ENCODE measurements around the gene GNAQ.
"Not testable (repeated sequence)": the region's sequence is repeated elsewhere in the genome, so short reads cannot be mapped to it uniquely, and the experiment has no call there.

Gene GNAQ

DNA sequence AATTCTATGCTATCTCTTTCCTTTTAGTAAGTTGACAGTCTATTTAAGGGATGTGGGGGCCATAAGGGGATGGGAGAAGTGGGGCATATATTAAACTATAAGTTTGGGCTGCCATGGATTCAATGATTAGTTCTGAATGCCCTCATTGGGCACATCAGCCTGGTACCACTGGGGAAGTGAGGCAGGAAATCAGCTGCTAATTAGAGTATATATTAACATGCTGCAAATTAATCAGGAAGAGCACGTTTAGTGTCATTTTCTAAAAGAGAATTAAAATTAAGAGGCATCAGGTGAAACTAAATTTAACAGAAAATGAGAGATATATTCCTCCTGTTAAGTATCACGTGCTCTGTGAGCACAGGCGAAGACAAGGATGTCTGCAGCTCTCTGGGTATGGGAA lies 260.4 kb downstream of the GNAQ start:
- no peak for DNase-seq (ENCODE audit: low spot score)

DNA sequence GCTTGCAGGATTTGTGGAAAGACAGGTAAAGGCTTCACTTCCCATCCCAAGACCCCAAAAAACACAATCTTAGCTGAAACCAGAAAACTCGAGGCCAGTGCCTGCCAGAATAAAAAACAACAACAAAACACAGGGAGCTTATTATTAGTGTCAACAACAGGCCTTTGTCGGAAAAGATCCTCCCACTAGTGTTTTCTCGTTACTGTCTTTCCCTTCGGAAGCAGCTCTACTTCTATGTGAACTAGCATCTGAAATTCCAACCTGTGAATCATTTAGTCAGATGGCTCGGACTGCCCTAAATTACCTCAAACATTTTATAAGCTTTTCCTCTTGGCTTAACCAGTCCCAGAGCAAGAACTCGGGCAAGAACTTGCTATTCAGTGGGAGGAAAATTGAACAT lies 261.3 kb downstream of the GNAQ start:
- no peak for DNase-seq (ENCODE audit: low spot score)

DNA sequence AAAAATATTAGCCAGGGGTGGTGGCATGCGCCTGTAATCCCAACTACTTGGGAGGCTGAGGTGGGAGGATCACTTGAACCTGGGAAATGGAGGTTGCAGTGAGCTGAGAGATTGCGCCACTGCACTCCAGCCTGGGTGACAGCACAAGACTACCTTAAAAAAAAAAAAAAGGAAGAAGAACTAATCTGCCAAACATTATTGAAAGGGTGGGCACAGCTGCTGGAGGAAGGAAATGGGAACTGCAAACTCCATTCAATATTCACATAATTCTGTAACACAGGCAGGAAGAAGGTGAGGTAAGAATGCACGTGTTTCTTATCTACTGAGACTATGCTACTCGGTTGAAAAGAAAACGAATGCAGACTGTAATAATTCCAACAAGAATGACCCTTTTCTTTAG lies 262.4 kb downstream of the GNAQ start:
- no peak for DNase-seq (ENCODE audit: low spot score)

DNA sequence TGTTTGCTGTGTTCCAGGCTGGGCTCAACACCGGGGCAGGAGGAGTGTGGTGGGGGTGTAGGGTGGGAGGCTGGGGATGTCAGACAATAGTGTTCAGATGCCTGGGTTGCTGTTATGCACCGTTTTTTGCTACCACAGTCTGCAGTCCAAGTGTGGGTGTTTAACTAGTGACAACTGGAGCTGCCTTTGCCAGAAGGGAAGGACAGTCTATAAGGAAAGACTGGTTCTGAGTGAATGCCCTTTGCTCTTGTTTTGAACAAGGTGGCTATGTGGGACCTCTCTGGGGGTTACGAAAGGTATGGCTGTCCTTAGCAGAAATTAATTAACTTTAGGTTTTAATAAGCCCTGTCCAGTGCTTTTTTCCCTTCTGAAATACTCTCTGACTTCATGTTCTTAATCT lies 265.0 kb downstream of the GNAQ start:
- no peak for DNase-seq (ENCODE audit: low spot score)

DNA sequence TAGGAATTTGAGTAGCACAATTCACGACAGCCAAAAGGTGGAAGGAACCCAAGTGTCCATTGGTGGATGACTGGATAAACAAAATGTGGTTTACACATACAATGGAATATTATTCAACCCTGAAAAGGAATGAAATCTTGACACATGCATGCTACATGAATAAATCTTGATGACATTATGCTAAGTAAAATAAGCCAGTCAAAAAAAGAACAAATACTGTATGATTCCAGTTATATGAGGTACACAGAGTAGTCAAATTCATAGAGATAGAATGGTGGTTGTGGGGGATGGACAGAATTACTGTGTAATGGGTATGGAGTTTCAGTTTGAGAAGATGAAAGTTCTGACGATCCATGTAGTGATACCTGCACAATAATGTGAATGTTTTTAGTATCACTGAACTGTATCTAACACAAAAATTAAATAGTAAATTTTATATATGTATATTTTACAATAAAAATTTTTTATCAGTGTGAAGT lies 265.8 kb downstream of the GNAQ start:
- DNase-seq (ENCODE audit: low spot score) = no peak

DNA sequence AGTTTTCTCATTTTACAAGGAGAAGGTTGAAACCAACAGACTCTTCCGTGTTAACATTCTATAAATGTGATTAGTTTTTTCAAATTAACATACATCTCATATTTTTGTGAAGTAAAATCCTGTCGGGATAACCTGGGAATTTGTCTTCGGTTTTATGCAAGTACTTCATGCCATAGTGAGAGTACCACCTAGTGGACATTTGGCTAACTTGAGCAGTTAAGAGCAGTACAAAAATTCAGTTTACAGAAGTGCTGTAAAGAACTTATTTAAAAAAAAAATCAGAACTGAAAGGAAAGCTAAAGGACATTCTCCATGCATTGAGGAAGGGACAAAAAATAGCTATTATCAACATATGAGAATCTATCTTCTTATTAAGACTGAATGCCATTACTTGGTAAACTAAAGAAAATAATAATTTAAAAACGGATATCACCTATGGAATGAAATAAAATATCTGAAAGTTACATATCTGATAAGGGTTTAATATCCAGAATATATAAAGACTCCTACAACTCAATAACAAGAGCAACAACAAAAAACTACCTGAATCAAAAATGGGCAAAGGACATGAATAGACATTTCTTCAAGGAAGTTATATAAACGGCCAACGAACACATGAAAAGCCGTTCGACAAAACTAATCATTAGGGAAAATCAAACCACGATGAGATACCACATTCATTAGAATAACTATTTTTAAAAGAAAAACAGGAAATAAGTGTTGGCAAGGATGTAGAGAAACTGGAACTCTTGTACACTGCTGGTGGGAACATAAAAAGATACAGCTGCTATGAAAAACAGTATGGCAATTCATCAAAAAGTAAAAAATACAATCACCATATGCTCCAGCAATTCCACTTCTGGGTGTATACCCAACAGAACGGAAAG lies 266.5 kb downstream of the GNAQ start:
- DNase-seq (ENCODE audit: low spot score) = no peak

DNA sequence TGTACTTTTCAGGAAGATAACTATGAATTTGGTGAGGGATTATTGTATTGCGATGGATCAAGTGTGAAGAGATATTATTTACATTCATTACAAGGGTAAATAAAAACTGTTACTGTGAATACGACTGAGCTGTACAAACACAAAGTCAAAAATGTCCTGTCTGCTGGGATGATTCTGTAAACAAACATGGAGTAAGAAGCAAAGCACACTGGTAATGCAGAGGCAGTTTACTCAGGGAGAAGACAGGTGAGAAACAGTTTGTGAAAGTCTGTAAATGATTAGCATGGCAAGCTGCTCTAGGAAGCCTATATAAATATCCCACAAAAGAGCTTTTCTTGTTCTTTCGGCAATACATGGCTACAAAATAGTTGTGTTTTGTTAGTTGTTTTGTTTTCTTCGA lies 268.0 kb downstream of the GNAQ start:
- peak; percentile 38 for DNase-seq (ENCODE audit: low spot score)

DNA sequence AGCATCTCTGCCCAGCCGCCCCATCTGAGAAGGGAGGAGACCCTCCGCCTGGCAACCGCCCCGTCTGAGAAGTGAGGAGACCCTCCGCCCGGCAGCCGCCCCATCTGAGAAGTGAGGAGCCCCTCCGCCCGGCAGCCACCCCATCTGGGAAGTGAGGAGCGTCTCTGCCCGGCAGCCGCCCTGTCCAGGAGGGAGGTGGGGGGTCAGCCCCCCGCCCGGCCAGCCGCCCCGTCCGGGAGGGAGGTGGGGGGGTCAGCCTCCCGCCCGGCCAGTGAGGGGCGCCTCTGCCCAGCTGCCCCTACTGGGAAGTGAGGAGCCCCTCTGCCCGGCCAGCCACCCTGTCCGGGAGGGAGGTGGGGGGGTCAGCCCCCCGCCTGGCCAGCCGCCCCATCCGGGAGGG lies 270.7 kb downstream of the GNAQ start:
- not testable (repeated sequence) for DNase-seq (ENCODE audit: low spot score)

DNA sequence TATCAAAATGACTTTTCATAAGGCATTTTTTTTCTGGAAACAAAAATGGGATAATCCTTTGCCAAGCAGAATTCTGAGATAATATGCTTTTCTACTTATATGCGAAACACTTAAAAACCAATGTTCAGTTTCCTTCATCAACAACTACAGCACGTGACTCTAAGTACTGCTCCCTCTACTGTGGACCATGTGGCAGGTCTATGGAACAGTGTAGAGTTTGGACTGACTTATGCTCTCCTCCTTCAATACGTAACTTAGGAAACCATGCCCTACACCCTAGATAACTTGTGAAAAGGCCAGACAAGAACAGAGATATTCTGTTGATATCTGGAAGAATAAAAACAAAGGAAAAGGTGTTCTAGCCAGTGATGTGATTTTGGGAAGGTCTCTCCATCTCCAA lies 272.2 kb downstream of the GNAQ start:
- no peak for DNase-seq (ENCODE audit: low spot score)

DNA sequence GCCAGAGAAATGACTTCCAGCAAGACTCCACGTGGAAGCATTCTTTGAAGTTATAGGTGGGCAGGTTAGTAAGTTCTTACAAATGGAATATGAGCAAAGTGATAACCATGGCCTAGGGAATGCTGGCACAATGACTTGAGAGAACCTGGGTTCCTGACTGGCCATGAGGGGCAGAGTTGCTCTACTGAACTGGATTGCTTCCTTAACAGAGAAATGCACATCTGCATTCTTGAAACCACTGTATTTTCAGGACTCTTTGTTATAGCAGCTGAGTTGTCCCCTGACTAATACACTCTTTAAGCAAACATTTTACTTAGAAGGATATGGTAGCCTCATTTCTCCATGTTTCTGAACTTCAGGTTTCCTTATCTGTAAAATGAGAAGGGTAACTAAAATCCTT lies 275.2 kb downstream of the GNAQ start:
- DNase-seq (ENCODE audit: low spot score) = no peak

DNA sequence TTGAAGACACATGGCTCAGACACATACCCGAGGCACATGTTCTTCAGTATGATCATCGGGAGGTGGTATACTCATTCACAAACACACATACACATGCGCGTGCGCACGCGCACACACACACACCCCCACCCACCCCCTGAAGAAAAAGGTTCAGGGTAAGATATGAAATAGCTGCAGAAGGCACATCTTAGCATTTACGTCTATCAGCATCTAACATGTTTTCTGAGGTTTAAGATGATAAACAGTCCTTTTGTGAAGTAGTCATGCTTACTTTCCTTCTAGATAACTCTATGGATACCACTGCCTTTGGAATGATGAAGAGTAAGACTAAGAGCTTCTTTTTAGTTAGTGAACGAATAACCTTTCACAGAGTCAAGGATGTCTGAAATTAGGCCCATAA lies 278.4 kb downstream of the GNAQ start:
- no peak for DNase-seq (ENCODE audit: low spot score)

DNA sequence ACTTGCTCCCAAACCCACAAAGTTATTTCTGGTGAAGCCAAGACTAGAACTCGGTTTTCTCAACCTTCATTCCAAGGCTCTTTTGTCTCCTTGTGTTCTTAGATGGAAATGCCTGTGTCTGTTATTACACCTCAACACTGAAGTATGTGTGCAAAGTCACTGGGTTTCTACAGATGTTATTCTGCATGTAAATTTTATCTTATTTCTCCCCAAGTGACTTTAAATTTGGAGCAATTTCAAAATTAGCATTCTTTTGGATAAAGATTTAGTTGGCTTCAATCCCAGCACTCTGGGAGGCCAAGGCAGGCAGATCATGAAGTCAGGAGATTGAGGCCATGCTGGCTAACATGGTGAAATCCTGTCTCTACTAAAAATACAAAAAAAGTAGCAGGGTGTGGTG lies 279.1 kb downstream of the GNAQ start:
- DNase-seq (ENCODE audit: low spot score) = no peak

DNA sequence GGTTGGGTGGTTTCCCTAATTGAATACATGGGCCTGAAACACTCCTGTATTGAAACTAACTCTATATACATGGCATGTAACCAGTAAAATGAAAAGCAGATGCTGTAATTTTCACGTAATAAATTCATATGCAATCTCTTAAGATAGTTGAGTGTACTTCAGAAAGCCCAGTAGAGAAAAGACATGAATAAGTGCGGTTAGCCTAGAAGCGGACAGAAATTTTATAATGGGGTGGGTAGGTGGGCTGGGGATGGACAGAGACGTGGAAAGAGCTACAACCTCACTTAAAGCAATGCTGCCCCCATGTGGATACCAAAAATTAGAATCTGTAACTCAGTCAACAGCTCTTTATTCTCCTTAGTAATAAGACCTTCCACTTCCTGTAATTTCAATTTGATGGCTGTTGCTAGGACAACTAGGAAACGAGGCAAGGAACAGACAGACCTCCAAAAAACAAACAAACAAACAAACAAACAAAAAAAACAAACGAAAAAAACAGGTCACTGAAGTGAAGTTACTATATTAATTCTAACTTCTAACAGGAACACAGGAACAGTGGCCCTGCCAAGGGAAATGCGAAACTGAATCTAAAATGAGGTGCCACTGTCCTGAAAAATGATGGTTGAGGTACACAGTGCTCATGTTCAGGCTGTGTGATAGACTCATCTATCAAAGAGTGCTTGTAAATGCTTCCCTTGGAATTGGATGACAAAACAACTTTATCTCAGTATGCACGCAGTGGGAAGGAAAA lies 280.1 kb downstream of the GNAQ start:
- peak; percentile 16 for DNase-seq (ENCODE audit: low spot score)

DNA sequence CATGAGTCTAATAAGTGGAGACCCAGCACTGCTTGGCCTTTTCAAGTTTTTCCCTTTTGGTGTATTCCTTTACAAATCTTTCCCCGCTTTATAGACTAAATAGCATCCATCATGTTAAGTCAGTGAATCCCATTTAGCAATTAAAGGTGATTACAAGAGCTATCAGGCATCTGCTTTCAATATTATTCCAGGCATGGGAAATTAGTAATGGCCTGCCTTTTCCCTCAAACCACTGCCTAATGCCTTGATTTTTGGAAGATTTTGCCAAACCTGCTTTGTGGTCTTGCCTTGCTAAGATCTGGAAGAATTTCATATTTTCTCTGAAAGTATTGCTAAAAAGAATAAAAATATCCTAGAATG lies 280.6 kb downstream of the GNAQ start:
- no peak for DNase-seq (ENCODE audit: low spot score)

DNA sequence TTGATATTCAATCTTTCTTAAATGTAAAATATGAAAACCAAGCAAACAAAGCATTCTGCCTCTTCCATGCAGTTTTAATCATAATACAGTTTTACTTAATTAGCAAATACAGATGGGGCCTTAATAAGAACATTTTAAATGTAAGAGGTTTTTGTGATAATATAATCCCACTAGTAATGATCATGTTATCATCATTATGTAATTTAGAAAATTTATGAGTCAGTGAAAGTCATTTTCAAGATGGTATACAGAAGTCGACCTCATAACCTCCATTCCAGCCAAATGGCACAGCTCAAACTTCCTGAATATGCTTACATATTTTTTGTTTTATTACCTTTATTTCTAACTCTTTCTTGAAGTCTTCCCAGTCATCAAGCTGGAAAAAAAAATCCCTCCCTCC lies 281.3 kb downstream of the GNAQ start:
- no peak for DNase-seq (ENCODE audit: low spot score)

DNA sequence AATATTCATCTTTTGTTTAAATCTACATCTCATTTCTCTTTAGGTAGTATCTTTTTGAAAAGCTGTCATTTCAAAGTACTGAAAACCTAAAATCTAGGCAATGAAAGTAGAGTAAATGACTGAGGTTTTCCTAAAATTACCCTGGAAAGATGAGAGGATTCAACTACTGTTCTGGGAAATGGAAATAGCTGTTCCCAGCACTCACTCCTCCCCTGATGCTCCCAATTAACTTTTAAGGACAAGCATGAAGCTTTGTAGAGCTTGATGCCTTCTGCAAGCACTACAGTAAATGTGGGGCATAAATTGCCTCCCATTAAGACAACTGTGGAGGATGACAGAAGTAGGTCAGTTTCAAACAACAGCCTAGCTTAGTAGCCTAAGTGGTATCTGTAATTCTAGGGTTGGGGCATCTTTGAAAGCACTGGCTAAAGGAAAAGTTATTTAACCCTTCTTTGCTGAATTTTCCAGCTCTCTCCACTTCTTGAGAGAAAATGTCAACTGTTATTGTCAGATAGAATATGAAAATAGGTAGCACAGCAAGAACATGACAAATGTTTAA lies 283.3 kb downstream of the GNAQ start:
- no peak for DNase-seq (ENCODE audit: low spot score)

DNA sequence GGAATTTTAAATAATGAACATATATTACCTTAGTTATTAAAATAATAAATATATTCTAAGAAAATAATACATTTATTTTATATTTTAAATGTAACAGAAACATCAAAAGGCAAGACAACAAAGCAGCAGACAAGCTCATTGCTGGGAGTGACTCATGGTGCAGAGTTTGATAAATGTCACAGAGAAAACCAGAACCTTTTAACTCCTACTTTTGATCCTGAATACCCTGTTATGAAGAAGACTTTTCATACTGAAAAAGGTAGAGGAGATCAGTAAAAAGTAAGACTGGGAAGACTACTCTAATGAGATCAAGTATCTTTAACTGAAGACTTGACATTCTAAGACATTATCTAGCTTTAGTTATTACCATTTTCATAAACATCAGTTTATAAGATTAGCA lies 284.4 kb downstream of the GNAQ start:
- no peak for DNase-seq (ENCODE audit: low spot score)

DNA sequence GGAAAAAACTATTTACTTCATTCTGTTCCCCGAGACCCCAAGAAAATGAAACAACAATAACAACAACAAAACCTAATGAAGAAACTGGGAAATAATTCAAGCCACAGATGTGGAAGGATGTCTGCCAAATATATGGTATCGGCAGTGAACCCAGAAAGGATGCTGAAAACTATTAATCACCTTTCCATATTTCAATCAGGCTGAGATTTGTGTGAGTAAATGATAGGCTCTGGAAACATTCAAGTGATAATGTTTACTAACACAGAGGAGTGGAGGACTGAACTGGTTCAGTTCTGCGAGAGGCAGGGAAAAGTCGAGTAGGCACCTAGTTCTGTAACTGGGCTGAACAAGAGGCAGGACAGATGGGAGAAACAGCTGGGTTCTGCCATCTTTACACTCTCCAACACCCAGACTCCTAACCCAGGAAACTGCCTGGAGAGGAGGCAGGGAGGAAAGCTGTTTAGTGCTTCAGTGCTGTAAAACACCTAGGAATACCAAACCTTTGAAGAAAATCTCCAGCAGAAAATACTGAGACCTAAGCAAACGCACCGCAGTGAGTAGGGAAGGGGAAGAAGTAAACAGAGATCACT lies 286.7 kb downstream of the GNAQ start:
- no peak for DNase-seq (ENCODE audit: low spot score)

DNA sequence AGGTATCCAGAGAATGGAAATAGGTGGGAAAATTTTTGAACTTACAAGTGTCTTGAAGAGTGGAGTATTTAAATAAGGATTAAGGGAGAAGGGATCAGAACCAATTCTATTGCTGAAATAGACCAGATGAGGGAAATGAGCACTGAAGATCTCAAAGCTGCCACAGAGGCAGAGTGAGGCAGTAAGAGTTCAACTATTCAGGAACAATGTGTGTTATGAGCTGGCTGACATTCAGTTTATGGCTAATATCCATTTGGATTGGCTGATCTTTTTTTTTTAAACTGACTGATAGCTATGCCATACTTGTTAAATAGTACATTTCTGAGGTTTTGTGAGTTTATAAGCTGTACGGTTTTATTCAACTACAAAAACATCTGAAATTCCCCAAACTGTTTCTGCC lies 288.2 kb downstream of the GNAQ start:
- no peak for DNase-seq (ENCODE audit: low spot score)

DNA sequence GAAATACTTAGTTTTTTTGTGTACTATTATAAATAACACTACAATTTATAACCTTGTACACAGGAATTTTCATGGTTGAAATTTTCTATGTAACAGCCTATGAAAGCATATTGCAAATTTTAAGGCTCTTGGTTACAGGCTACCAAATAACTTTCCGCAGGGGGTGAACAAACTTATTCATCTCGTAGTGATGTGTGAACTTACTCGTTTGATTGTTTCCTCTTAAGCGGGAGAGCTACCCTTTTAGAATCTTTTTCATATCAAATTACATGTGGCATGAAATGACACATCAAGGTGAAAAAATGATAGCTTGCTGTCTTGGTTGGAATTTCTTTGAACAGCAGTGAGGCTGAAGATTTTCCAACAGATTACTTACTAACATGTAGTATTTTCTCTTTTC lies 292.7 kb downstream of the GNAQ start:
- DNase-seq (ENCODE audit: low spot score) = no peak

DNA sequence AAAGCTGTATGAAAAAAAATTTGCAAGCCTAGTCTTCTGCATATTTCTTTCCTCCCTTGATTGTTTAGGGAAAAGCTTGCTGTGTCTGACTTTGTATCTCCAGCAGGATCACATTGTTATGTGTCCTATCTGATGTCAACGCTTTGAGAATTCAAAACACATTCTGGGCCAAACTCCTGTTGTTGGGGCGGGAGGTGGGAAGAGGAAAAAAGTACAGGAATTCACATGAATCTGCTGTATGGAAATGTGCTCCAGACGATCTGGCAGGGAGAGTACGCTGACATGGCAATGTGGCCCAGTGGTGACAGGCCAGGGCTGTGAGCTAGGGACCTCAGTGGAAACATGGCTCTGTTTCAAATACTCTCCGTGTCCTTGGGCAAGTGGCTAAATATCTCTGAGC lies 296.1 kb downstream of the GNAQ start:
- DNase-seq (ENCODE audit: low spot score) = no peak

DNA sequence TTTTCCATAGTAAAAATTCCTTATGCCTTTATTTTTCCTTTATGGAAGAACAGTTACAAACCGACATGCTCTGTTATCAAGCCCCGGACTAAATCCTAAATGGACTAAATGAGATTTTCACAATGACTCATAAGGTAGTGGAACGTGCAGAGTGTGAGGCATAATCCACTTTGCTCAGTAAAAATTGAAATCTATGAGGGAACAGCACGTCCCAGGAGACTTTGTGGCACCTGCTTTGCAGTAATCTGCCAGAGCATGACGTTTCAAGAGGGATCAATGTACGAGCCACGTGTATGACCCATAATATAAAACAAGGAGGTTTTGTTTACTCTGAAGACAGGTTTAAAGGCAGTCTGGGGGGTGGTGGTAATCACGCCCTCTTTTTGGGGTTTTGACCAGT lies 299.7 kb downstream of the GNAQ start:
- no peak for DNase-seq (ENCODE audit: low spot score)
